Activated T-cell treated with anti-CD3 and anti-CD28 coated beads, Interleukin-2, amount 50 U/mL, for 4 hours (primary cell): ENCODE data around the gene FCHSD2. TPM values are rescaled to one million over a fixed set of nuclear protein-coding genes. Genes with fewer than 3 reads are reported as not detected.
"Not testable (repeated sequence)": the region's sequence is repeated elsewhere in the genome, so short reads cannot be mapped to it uniquely, and the experiment has no call there.

Source experiments
- ATAC-seq, 2 donors: fragments of 200-7000 bp; cut with Tn5 transposase; one replicate each; pipeline ENCODE4 v1.10.0; 2021
- DNase-seq: peaks from one replicate; pipeline ENCODE4 v3.0.0-alpha.2; 2020
- H3K27me3 Mint-ChIP-seq: one replicate; pipeline ENCODE4 v1.8.0; 2021; ENCODE audit warnings: low read depth, mixed read lengths
- H3K36me3 Mint-ChIP-seq: one replicate; pipeline ENCODE4 v1.8.0; 2022; ENCODE audit warnings: mixed read lengths; ENCODE audit not compliant: insufficient read depth
- H3K4me1 Mint-ChIP-seq: one replicate; pipeline ENCODE4 v1.8.0; 2021; ENCODE audit warnings: low read depth, mixed read lengths
- H3K4me3 Mint-ChIP-seq: one replicate; pipeline ENCODE4 v1.8.0; 2021; ENCODE audit warnings: mild to moderate bottlenecking, moderate library complexity, mixed read lengths
- H3K9me3 Mint-ChIP-seq: one replicate; pipeline ENCODE4 v1.8.0; 2021; ENCODE audit warnings: mixed read lengths
- total RNA-seq, 3 donors: library from RNA; stranded (reverse); gene quantifications; one replicate each; pipeline ENCODE4 v1.2.1, GENCODE V29; 2021

The FCHSD2 gene
- total RNA-seq, 3 donors from 2014 or later, result 16.3 to 25.0 (median 20.3) TPM

- Mint-ChIP-seq H3K36me3 (peaks cover 29% of the 10 kb centered on the region), H3K27me3 (no peaks in the 10 kb centered on the region), H3K9me3 (no peaks in the 10 kb centered on the region), H3K4me3 (no peak overlapping the region), H3K4me1 (peaks cover 12% of the 10 kb centered on the region)
- no peak for DNase-seq
- ATAC-seq, result no peak
These were observed 42.4 kb downstream of the FCHSD2 start for GRCh38 chr11:73099512-73100266.

- H3K4me1 Mint-ChIP-seq, result peaks cover 15% of the 10 kb centered on the region
- no peaks in the 10 kb centered on the region for H3K27me3 Mint-ChIP-seq
- DNase-seq (no peak), ATAC-seq (no peak)
- no peaks in the 10 kb centered on the region for H3K9me3 Mint-ChIP-seq
- peaks cover 21% of the 10 kb centered on the region for H3K36me3 Mint-ChIP-seq
- no peak overlapping the region for H3K4me3 Mint-ChIP-seq
These were observed 46.5 kb downstream of the FCHSD2 start for GRCh38 chr11:73095613-73096012.

GRCh38 chr11:73091521-73092305 lies 50.4 kb downstream of the FCHSD2 start:
- DNase-seq (no peak), ATAC-seq (no peak)
- H3K9me3 Mint-ChIP-seq, result no peaks in the 10 kb centered on the region
- peaks cover 8% of the 10 kb centered on the region for H3K36me3 Mint-ChIP-seq
- H3K27me3 Mint-ChIP-seq, result no peaks in the 10 kb centered on the region
- H3K4me1 Mint-ChIP-seq, result peaks cover 21% of the 10 kb centered on the region
- H3K4me3 Mint-ChIP-seq, result no peak overlapping the region

- peaks cover 23% of the 10 kb centered on the region for H3K4me1 Mint-ChIP-seq
- no peaks in the 10 kb centered on the region for H3K9me3 Mint-ChIP-seq
- ATAC-seq, result no peak
- no peak for DNase-seq
- no peaks in the 10 kb centered on the region for H3K27me3 Mint-ChIP-seq
- peaks cover 14% of the 10 kb centered on the region for H3K36me3 Mint-ChIP-seq
- H3K4me3 Mint-ChIP-seq, result no peak overlapping the region
These were observed 54.4 kb downstream of the FCHSD2 start for GRCh38 chr11:73087730-73088129.

GRCh38 chr11:73085189-73085875 lies 56.8 kb downstream of the FCHSD2 start:
- Mint-ChIP-seq H3K4me3 (no peak overlapping the region), H3K27me3 (no peaks in the 10 kb centered on the region), H3K9me3 (no peaks in the 10 kb centered on the region), H3K36me3 (peaks cover 12% of the 10 kb centered on the region), H3K4me1 (peaks cover 20% of the 10 kb centered on the region)
- DNase-seq, result no peak
- no peak for ATAC-seq

GRCh38 chr11:73078631-73079030 lies 63.5 kb downstream of the FCHSD2 start:
- H3K36me3 Mint-ChIP-seq, result peaks cover 38% of the 10 kb centered on the region
- no peak overlapping the region for H3K4me3 Mint-ChIP-seq
- peaks cover 10% of the 10 kb centered on the region for H3K9me3 Mint-ChIP-seq
- ATAC-seq (no peak), DNase-seq (no peak)
- peaks cover 22% of the 10 kb centered on the region for H3K4me1 Mint-ChIP-seq
- no peaks in the 10 kb centered on the region for H3K27me3 Mint-ChIP-seq

GRCh38 chr11:73077454-73077853 lies 64.7 kb downstream of the FCHSD2 start:
- DNase-seq (no peak), ATAC-seq (no peak)
- no peak overlapping the region for H3K4me3 Mint-ChIP-seq
- no peaks in the 10 kb centered on the region for H3K27me3 Mint-ChIP-seq
- peaks cover 10% of the 10 kb centered on the region for H3K9me3 Mint-ChIP-seq
- H3K4me1 Mint-ChIP-seq, result peaks cover 34% of the 10 kb centered on the region
- H3K36me3 Mint-ChIP-seq, result peaks cover 34% of the 10 kb centered on the region

GRCh38 chr11:73074319-73074718 lies 67.8 kb downstream of the FCHSD2 start:
- Mint-ChIP-seq H3K36me3 (peaks cover 31% of the 10 kb centered on the region), H3K9me3 (peaks cover 10% of the 10 kb centered on the region), H3K4me1 (peaks cover 46% of the 10 kb centered on the region), H3K27me3 (no peaks in the 10 kb centered on the region), H3K4me3 (no peak overlapping the region)
- ATAC-seq (no peak), DNase-seq (no peak)

GRCh38 chr11:73072935-73073481 lies 69.1 kb downstream of the FCHSD2 start:
- DNase-seq (no peak), ATAC-seq (peak in 1 of 2 donors; percentile 46)
- peaks cover 46% of the 10 kb centered on the region for H3K4me1 Mint-ChIP-seq
- peaks cover 7% of the 10 kb centered on the region for H3K9me3 Mint-ChIP-seq
- H3K27me3 Mint-ChIP-seq, result no peaks in the 10 kb centered on the region
- H3K4me3 Mint-ChIP-seq, result peak overlapping the region; percentile 22
- H3K36me3 Mint-ChIP-seq, result peaks cover 20% of the 10 kb centered on the region

- Mint-ChIP-seq H3K27me3 (no peaks in the 10 kb centered on the region), H3K9me3 (peaks cover 4% of the 10 kb centered on the region), H3K36me3 (peaks cover 12% of the 10 kb centered on the region), H3K4me3 (no peak overlapping the region), H3K4me1 (peaks cover 61% of the 10 kb centered on the region)
- ATAC-seq (no peak), DNase-seq (no peak)
These were observed 71.5 kb downstream of the FCHSD2 start for GRCh38 chr11:73070653-73071052.

GRCh38 chr11:73061857-73062424 lies 80.2 kb downstream of the FCHSD2 start:
- not testable (repeated sequence) for H3K27me3 Mint-ChIP-seq, ATAC-seq, H3K9me3 Mint-ChIP-seq, DNase-seq, H3K4me3 Mint-ChIP-seq
- Mint-ChIP-seq H3K4me1 (peaks cover 54% of the 10 kb centered on the region), H3K36me3 (peaks cover 18% of the 10 kb centered on the region)

GRCh38 chr11:73061434-73061833 lies 80.7 kb downstream of the FCHSD2 start:
- DNase-seq, H3K4me3 Mint-ChIP-seq, H3K27me3 Mint-ChIP-seq, H3K9me3 Mint-ChIP-seq, ATAC-seq: not testable (repeated sequence)
- peaks cover 51% of the 10 kb centered on the region for H3K4me1 Mint-ChIP-seq
- peaks cover 15% of the 10 kb centered on the region for H3K36me3 Mint-ChIP-seq

- Mint-ChIP-seq H3K9me3 (no peaks in the 10 kb centered on the region), H3K27me3 (no peaks in the 10 kb centered on the region), H3K4me1 (peaks cover 43% of the 10 kb centered on the region), H3K36me3 (peaks cover 15% of the 10 kb centered on the region), H3K4me3 (no peak overlapping the region)
- ATAC-seq (peak; percentile 57 to 67), DNase-seq (no peak)
These were observed 82.2 kb downstream of the FCHSD2 start for GRCh38 chr11:73059915-73060314.
